Ectodermal cell (in vitro differentiated cells): Measurements from ENCODE around the gene UQCC2.

Source experiments
- H3K27ac ChIP-seq: 2 replicates; pipeline ENCODE4 v1.7.0; 2013; ENCODE audit warnings: mild to moderate bottlenecking, low read depth, low read length; ENCODE audit not compliant: insufficient read depth, poor library complexity, severe bottlenecking
- H3K27me3 ChIP-seq: 2 replicates; pipeline ENCODE4 v1.7.0; 2013; ENCODE audit warnings: mild to moderate bottlenecking, low read length; ENCODE audit not compliant: insufficient read depth, control insufficient read depth, poor library complexity, severe bottlenecking
- H3K36me3 ChIP-seq: one replicate; pipeline ENCODE4 v1.7.0; 2013; ENCODE audit warnings: low read length; ENCODE audit not compliant: control insufficient read depth, insufficient read depth
- H3K4me1 ChIP-seq: one replicate; pipeline ENCODE4 v1.7.0; 2013; ENCODE audit warnings: low read length; ENCODE audit not compliant: control insufficient read depth, insufficient read depth
- H3K4me3 ChIP-seq: 2 replicates; pipeline ENCODE4 v1.7.0; 2013; ENCODE audit warnings: low read depth, low read length, control low read depth; ENCODE audit not compliant: insufficient read depth
- H3K9me3 ChIP-seq: 2 replicates; pipeline ENCODE4 v1.7.0; 2013; ENCODE audit warnings: mild to moderate bottlenecking, low read length, moderate library complexity; ENCODE audit not compliant: control insufficient read depth
- WGBS, 2 experiments: methylation state at CpG; one replicate each; pipeline ENCODE4 v1.1.7; 2013; ENCODE audit warnings: missing lambda C conversion rate in 2 of 2; 5-methylcytosine and 5-hydroxymethylcytosine counted together

UQCC2 gene

GRCh38 chr6:33685411-33686224 lies 25.9 kb downstream of the UQCC2 start:
- no peaks in the 10 kb centered on the region for H3K27me3 ChIP-seq
- H3K27ac ChIP-seq: no peak overlapping the region
- 93% methylated on average over 38 of the region's 38 CpGs for WGBS, 2 experiments
- no peaks in the 10 kb centered on the region for H3K9me3 ChIP-seq
- H3K36me3 ChIP-seq: no peaks in the 10 kb centered on the region
- no peaks in the 10 kb centered on the region for H3K4me1 ChIP-seq
- no peak overlapping the region for H3K4me3 ChIP-seq

- Histone ChIP-seq H3K27me3 (no peaks in the 10 kb centered on the region), H3K27ac (no peak overlapping the region), H3K4me3 (no peak overlapping the region), H3K4me1 (no peaks in the 10 kb centered on the region), H3K9me3 (no peaks in the 10 kb centered on the region), H3K36me3 (no peaks in the 10 kb centered on the region)
- WGBS, 2 experiments: 92 to 94% methylated on average over 7 of the region's 7 CpGs
Measured at GRCh38 chr6:33684983-33685382, 26.5 kb downstream of the UQCC2 start.

- H3K4me1 ChIP-seq: no peaks in the 10 kb centered on the region
- WGBS, 2 experiments: 94 to 96% methylated on average over 16 of the region's 16 CpGs
- H3K27ac ChIP-seq: no peak overlapping the region
- H3K4me3 ChIP-seq: no peak overlapping the region
- H3K9me3 ChIP-seq: no peaks in the 10 kb centered on the region
- H3K27me3 ChIP-seq: no peaks in the 10 kb centered on the region
- no peaks in the 10 kb centered on the region for H3K36me3 ChIP-seq
Measured at GRCh38 chr6:33684428-33684896, 27.0 kb downstream of the UQCC2 start.

GRCh38 chr6:33683576-33684427 lies 27.7 kb downstream of the UQCC2 start:
- no peaks in the 10 kb centered on the region for H3K4me1 ChIP-seq
- no peak overlapping the region for H3K27ac ChIP-seq
- 94% methylated on average over 19 of the region's 19 CpGs for WGBS, 2 experiments
- H3K36me3 ChIP-seq: no peaks in the 10 kb centered on the region
- no peaks in the 10 kb centered on the region for H3K9me3 ChIP-seq
- H3K27me3 ChIP-seq: no peaks in the 10 kb centered on the region
- no peak overlapping the region for H3K4me3 ChIP-seq

GRCh38 chr6:33683051-33683571 lies 28.4 kb downstream of the UQCC2 start:
- Histone ChIP-seq H3K4me3 (no peak overlapping the region), H3K36me3 (no peaks in the 10 kb centered on the region), H3K9me3 (no peaks in the 10 kb centered on the region), H3K27ac (no peak overlapping the region), H3K4me1 (no peaks in the 10 kb centered on the region), H3K27me3 (no peaks in the 10 kb centered on the region)
- WGBS, 2 experiments: 94% methylated on average over 15 of the region's 15 CpGs

- 92 to 94% methylated on average over 13 of the region's 13 CpGs for whole genome bisulfite sequencing, 2 experiments
- no peaks in the 10 kb centered on the region for H3K36me3 ChIP-seq
- no peak overlapping the region for H3K27ac ChIP-seq
- H3K4me3 ChIP-seq: no peak overlapping the region
- no peaks in the 10 kb centered on the region for H3K4me1 ChIP-seq
- no peaks in the 10 kb centered on the region for H3K27me3 ChIP-seq
- H3K9me3 ChIP-seq: no peaks in the 10 kb centered on the region
Measured at GRCh38 chr6:33682341-33682740, 29.2 kb downstream of the UQCC2 start.

GRCh38 chr6:33679761-33680160 lies 31.7 kb downstream of the UQCC2 start:
- no peaks in the 10 kb centered on the region for H3K27me3 ChIP-seq
- no peaks in the 10 kb centered on the region for H3K36me3 ChIP-seq
- no peak overlapping the region for H3K27ac ChIP-seq
- H3K4me1 ChIP-seq: no peaks in the 10 kb centered on the region
- H3K9me3 ChIP-seq: no peaks in the 10 kb centered on the region
- WGBS, 2 experiments: 91 to 92% methylated on average over 20 of the region's 20 CpGs
- no peak overlapping the region for H3K4me3 ChIP-seq

GRCh38 chr6:33678932-33679490 lies 32.5 kb downstream of the UQCC2 start:
- H3K9me3 ChIP-seq: no peaks in the 10 kb centered on the region
- H3K27me3 ChIP-seq: no peaks in the 10 kb centered on the region
- H3K27ac ChIP-seq: no peak overlapping the region
- 95% methylated on average over 12 of the region's 12 CpGs for WGBS, 2 experiments
- H3K4me1 ChIP-seq: peaks cover 5% of the 10 kb centered on the region
- H3K36me3 ChIP-seq: no peaks in the 10 kb centered on the region
- H3K4me3 ChIP-seq: no peak overlapping the region

- Histone ChIP-seq H3K36me3 (no peaks in the 10 kb centered on the region), H3K9me3 (no peaks in the 10 kb centered on the region), H3K27ac (no peak overlapping the region), H3K4me3 (no peak overlapping the region), H3K4me1 (peaks cover 11% of the 10 kb centered on the region), H3K27me3 (no peaks in the 10 kb centered on the region)
- WGBS, 2 experiments: 92 to 93% methylated on average over 24 of the region's 24 CpGs
Measured at GRCh38 chr6:33678233-33678931, 33.1 kb downstream of the UQCC2 start.
